ENCODE measurements around the gene PHF23.

Gene PHF23

GRCh38 chr17:7232114-7232513 lies 7.1 kb downstream of the PHF23 start:
- Histone ChIP-seq H3K4me3 (replicated peaks; ENCODE audit: insufficient read depth, low read length) (no peak overlapping the region), H3K27ac (replicated peaks) (no peak overlapping the region), H3K27me3 (ENCODE audit: insufficient read depth, poor library complexity, severe bottlenecking) (no peaks in the 10 kb centered on the region)
- no peak for DNase-seq (ENCODE audit: low read depth in 1 of 2, low spot score in 1 of 2)
- TF ChIP-seq GABPA (IDR thresholded peaks at IDR 0.05; ENCODE audit: low read depth) (no peak), CTCF (IDR thresholded peaks at IDR 0.05; ENCODE audit: insufficient read depth, low read length) (no peak), SPI1 (IDR thresholded peaks at IDR 0.05; ENCODE audit: borderline replicate concordance, low read depth) (no peak), POLR2AphosphoS5 (IDR thresholded peaks at IDR 0.05; ENCODE audit: low read depth) (no peak)
- TF ChIP-seq, protein P1, sequence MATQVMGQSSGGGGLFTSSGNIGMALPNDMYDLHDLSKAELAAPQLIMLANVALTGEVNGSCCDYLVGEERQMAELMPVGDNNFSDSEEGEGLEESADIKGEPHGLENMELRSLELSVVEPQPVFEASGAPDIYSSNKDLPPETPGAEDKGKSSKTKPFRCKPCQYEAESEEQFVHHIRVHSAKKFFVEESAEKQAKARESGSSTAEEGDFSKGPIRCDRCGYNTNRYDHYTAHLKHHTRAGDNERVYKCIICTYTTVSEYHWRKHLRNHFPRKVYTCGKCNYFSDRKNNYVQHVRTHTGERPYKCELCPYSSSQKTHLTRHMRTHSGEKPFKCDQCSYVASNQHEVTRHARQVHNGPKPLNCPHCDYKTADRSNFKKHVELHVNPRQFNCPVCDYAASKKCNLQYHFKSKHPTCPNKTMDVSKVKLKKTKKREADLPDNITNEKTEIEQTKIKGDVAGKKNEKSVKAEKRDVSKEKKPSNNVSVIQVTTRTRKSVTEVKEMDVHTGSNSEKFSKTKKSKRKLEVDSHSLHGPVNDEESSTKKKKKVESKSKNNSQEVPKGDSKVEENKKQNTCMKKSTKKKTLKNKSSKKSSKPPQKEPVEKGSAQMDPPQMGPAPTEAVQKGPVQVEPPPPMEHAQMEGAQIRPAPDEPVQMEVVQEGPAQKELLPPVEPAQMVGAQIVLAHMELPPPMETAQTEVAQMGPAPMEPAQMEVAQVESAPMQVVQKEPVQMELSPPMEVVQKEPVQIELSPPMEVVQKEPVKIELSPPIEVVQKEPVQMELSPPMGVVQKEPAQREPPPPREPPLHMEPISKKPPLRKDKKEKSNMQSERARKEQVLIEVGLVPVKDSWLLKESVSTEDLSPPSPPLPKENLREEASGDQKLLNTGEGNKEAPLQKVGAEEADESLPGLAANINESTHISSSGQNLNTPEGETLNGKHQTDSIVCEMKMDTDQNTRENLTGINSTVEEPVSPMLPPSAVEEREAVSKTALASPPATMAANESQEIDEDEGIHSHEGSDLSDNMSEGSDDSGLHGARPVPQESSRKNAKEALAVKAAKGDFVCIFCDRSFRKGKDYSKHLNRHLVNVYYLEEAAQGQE (IDR thresholded peaks at IDR 0.05; ENCODE audit: insufficient replicate concordance, low read depth): no peak

GRCh38 chr17:7229504-7229903 lies 9.8 kb downstream of the PHF23 start:
- TF ChIP-seq SPI1 (IDR thresholded peaks at IDR 0.05; ENCODE audit: borderline replicate concordance, low read depth) (no peak), POLR2AphosphoS5 (IDR thresholded peaks at IDR 0.05; ENCODE audit: low read depth) (no peak), CTCF (IDR thresholded peaks at IDR 0.05; ENCODE audit: insufficient read depth, low read length) (no peak), GABPA (IDR thresholded peaks at IDR 0.05; ENCODE audit: low read depth) (no peak)
- TF ChIP-seq, protein P1 (IDR thresholded peaks at IDR 0.05; ENCODE audit: insufficient replicate concordance, low read depth): no peak
- H3K4me3 ChIP-seq (replicated peaks; ENCODE audit: insufficient read depth, low read length): no peak overlapping the region
- no peak overlapping the region for H3K27ac ChIP-seq (replicated peaks)
- no peaks in the 10 kb centered on the region for H3K27me3 ChIP-seq (ENCODE audit: insufficient read depth, poor library complexity, severe bottlenecking)
- DNase-seq (ENCODE audit: low read depth in 1 of 2, low spot score in 1 of 2): no peak

DNA sequence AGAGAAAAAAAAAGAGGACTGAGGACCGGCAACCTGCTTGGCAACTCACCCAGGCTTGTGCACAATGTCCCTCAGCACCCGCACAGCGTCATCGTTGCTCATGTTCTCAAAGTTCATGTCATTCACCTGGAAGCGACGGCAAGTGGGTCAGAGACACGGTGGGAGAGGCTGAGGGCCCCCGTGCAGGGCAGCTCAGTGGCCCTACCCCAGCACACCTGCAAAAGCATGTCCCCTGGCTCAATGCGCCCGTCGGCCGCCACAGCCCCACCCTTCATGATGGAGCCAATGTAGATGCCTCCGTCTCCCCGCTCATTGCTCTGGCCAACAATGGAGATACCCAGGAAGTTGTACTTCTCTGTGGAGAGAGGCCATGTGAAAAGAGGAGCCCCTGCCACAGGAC lies 10.3 kb downstream of the PHF23 start:
- no peak overlapping the region for H3K27ac ChIP-seq (replicated peaks)
- TF ChIP-seq, protein P1 (IDR thresholded peaks at IDR 0.05; ENCODE audit: insufficient replicate concordance, low read depth): no peak
- TF ChIP-seq CTCF (IDR thresholded peaks at IDR 0.05; ENCODE audit: insufficient read depth, low read length) (no peak), GABPA (IDR thresholded peaks at IDR 0.05; ENCODE audit: low read depth) (no peak), SPI1 (IDR thresholded peaks at IDR 0.05; ENCODE audit: borderline replicate concordance, low read depth) (no peak), POLR2AphosphoS5 (IDR thresholded peaks at IDR 0.05; ENCODE audit: low read depth) (no peak)
- H3K27me3 ChIP-seq (ENCODE audit: insufficient read depth, poor library complexity, severe bottlenecking): no peaks in the 10 kb centered on the region
- H3K4me3 ChIP-seq (replicated peaks; ENCODE audit: insufficient read depth, low read length): no peak overlapping the region
- no peak for DNase-seq (ENCODE audit: low read depth in 1 of 2, low spot score in 1 of 2)
